ENCODE results near the gene YBX1.

- TF ChIP-seq CTCF (IDR thresholded peaks at IDR 0.05) (peak in 4 of 6 experiments; percentile 25 to 68 (median 54)), POLR2A (IDR thresholded peaks at IDR 0.05) (peak in 1 of 2 donors; percentile 41)
Observed at GRCh38 chr1:42657981-42658876, 24.0 kb upstream of the YBX1 start, which contains the start of gene PPIH.

Data from Peyer's patch (tissue), 4 donors.